IPS DF 6.9 (cell line): ENCODE data around the gene MBNL1.
"Not testable (repeated sequence)": the region's sequence is repeated elsewhere in the genome, so short reads cannot be mapped to it uniquely, and the experiment has no call there.

Source experiments
- DNase-seq: peaks from one replicate; pipeline ENCODE4 v3.0.0-alpha.2; 2013; ENCODE audit warnings: low read depth, low spot score
- H3K27ac ChIP-seq: one replicate; pipeline ENCODE4 v1.5.1; 2013; ENCODE audit warnings: low read length, control low read depth
- H3K27me3 ChIP-seq: 2 replicates; pipeline ENCODE4 v1.6.1; 2013; ENCODE audit warnings: mild to moderate bottlenecking, low read length; ENCODE audit not compliant: control insufficient read depth, insufficient read depth
- H3K36me3 ChIP-seq: 2 replicates; pipeline ENCODE4 v1.6.1; 2013; ENCODE audit warnings: low read length; ENCODE audit not compliant: control insufficient read depth, insufficient read depth
- H3K4me1 ChIP-seq: 2 replicates; pipeline ENCODE4 v1.6.1; 2013; ENCODE audit warnings: low read length; ENCODE audit not compliant: control insufficient read depth, insufficient read depth
- H3K4me3 ChIP-seq: 2 replicates; pipeline ENCODE4 v1.5.1; 2013; ENCODE audit warnings: mild to moderate bottlenecking, low read length
- H3K9me3 ChIP-seq: 2 replicates; pipeline ENCODE4 v1.6.1; 2013; ENCODE audit warnings: low read length, inconsistent platforms; ENCODE audit not compliant: control insufficient read depth, insufficient read depth
- WGBS: extraction: QIAGEN DNeasy Blood & Tissue Kit; methylation state at CpG from one replicate; pipeline ENCODE4 v1.1.7; 2013; ENCODE audit warnings: mixed read lengths, missing lambda C conversion rate; ENCODE audit not compliant: insufficient read length, insufficient coverage; 5-methylcytosine and 5-hydroxymethylcytosine counted together

Gene MBNL1

DNA sequence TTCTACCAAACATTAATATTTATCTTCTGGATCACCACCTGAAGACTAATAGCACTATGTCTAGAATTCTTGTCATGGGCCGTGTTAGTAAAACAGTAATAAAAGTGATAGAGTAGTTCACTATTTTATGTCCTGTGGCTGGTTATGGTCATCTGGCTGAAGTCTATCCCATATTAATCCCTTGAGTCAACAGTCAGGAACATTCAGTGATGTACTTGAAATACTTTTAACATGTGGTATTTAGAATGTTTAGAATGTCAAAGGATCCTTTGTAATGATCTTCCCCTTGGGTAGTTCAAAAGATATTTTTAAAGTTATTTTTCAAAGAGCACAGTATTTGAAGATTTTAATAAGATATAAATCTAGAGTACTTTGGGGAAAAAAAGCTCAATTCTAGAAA is 117.0 kb downstream of the MBNL1 start:
- Histone ChIP-seq H3K36me3 (no peaks in the 10 kb centered on the region), H3K4me1 (peaks cover 1% of the 10 kb centered on the region; the same call in 1 of the 2 replicates), H3K9me3 (no peaks in the 10 kb centered on the region), H3K4me3 (no peak overlapping the region), H3K27me3 (no peaks in the 10 kb centered on the region), H3K27ac (no peak overlapping the region)
- WGBS: no CpG with 5 or more reads among the region's 1 CpG
- DNase-seq: no peak

GRCh38 chr3:152386208-152386607 is 117.5 kb downstream of the MBNL1 start:
- no peak overlapping the region for H3K27ac ChIP-seq
- no peak overlapping the region for H3K4me3 ChIP-seq
- no peaks in the 10 kb centered on the region for H3K27me3 ChIP-seq
- DNase-seq: no peak
- no peaks in the 10 kb centered on the region for H3K36me3 ChIP-seq
- peaks cover 1% of the 10 kb centered on the region; the same call in 1 of the 2 replicates for H3K4me1 ChIP-seq
- no peaks in the 10 kb centered on the region for H3K9me3 ChIP-seq

- no peaks in the 10 kb centered on the region for H3K36me3 ChIP-seq
- no peak for DNase-seq
- peaks cover 1% of the 10 kb centered on the region; the same call in 1 of the 2 replicates for H3K4me1 ChIP-seq
- WGBS: no CpG with 5 or more reads among the region's 1 CpG
- H3K27ac ChIP-seq: no peak overlapping the region
- no peak overlapping the region for H3K4me3 ChIP-seq
- H3K27me3 ChIP-seq: no peaks in the 10 kb centered on the region
- H3K9me3 ChIP-seq: no peaks in the 10 kb centered on the region
Measured at GRCh38 chr3:152388631-152389030, 119.9 kb downstream of the MBNL1 start.

DNA sequence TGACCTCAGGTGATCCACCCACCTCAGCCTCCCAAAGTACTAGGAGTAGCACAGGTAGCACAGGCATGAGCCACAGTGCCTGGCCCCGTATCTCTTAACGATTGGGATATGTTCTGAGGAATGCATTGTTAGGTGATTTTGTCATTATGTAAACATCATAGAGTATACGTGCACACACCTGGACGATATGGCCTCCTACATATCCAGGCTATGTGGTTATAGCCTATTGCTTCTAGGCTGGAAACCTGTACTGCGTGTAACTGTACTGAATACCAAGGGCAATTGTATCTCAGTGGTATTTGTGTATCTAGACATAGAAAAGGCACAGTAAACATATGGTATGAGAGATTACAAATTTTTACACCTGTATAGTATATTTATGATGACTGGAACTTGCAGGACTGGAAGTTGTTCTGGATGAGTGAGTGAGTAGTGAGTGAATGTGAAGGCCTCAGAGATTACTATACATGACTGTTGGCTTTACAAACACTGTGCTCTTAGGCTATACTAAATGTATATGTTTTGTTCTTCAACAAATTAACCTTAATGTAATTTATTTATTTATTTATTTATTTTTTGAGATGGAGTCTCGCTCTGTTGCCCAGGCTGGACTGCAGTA is 120.7 kb downstream of the MBNL1 start:
- DNase-seq: no peak
- Histone ChIP-seq H3K9me3 (no peaks in the 10 kb centered on the region), H3K4me1 (peaks cover 1% of the 10 kb centered on the region; the same call in 1 of the 2 replicates), H3K27ac (no peak overlapping the region), H3K4me3 (no peak overlapping the region), H3K36me3 (no peaks in the 10 kb centered on the region), H3K27me3 (no peaks in the 10 kb centered on the region)
- WGBS: no CpG with 5 or more reads among the region's 6 CpGs

GRCh38 chr3:152390647-152391046 is 121.9 kb downstream of the MBNL1 start:
- no peak overlapping the region for H3K27ac ChIP-seq
- no peak overlapping the region for H3K4me3 ChIP-seq
- H3K4me1 ChIP-seq: peaks cover 1% of the 10 kb centered on the region; the same call in 1 of the 2 replicates
- no peaks in the 10 kb centered on the region for H3K36me3 ChIP-seq
- WGBS: no CpG with 5 or more reads among the region's 2 CpGs
- H3K9me3 ChIP-seq: no peaks in the 10 kb centered on the region
- DNase-seq: no peak
- no peaks in the 10 kb centered on the region for H3K27me3 ChIP-seq

GRCh38 chr3:152391671-152392070 is 122.9 kb downstream of the MBNL1 start:
- Histone ChIP-seq H3K4me3 (no peak overlapping the region), H3K9me3 (no peaks in the 10 kb centered on the region), H3K4me1 (0 out of 2 replicates have a peak, but pooled peaks cover 1% of the 10 kb centered on the region), H3K27me3 (no peaks in the 10 kb centered on the region), H3K36me3 (no peaks in the 10 kb centered on the region), H3K27ac (no peak overlapping the region)
- WGBS: no CpG with 5 or more reads among the region's 1 CpG
- DNase-seq: no peak

- Histone ChIP-seq H3K27me3 (no peaks in the 10 kb centered on the region), H3K36me3 (no peaks in the 10 kb centered on the region), H3K4me1 (0 out of 2 replicates have a peak, but pooled peaks cover 1% of the 10 kb centered on the region), H3K4me3 (no peak overlapping the region), H3K9me3 (no peaks in the 10 kb centered on the region), H3K27ac (no peak overlapping the region)
- no peak for DNase-seq
- WGBS: no CpG with 5 or more reads among the region's 1 CpG
Measured at GRCh38 chr3:152392272-152392880, 123.6 kb downstream of the MBNL1 start.

DNA sequence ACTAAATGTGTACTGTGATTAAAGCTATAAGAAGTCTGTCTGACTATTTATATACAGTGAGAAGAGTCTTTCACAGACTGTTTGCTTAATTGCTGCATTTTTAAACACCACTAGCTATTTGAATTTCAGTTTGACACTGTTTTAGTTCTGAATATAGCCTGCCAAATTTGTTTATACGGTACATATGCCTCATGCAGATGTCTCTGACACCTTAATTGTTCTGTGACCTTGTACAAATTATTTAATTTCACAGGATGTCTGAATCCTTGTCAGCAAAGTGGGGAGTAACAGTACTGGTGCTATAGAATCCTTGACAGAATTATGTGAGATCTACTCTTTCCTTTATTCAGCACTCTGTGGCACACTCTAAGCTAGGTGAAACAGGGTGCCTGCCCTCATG is 125.5 kb downstream of the MBNL1 start:
- Histone ChIP-seq H3K36me3 (no peaks in the 10 kb centered on the region), H3K9me3 (no peaks in the 10 kb centered on the region), H3K27me3 (no peaks in the 10 kb centered on the region), H3K27ac (no peak overlapping the region), H3K4me1 (0 out of 2 replicates have a peak, but pooled peaks cover 1% of the 10 kb centered on the region), H3K4me3 (no peak overlapping the region)
- no CpG with 5 or more reads among the region's 1 CpG for WGBS
- no peak for DNase-seq

GRCh38 chr3:152395764-152396163 is 127.0 kb downstream of the MBNL1 start:
- WGBS: no CpG with 5 or more reads among the region's 4 CpGs
- Histone ChIP-seq H3K4me1 (no peaks in the 10 kb centered on the region), H3K27ac (no peak overlapping the region), H3K4me3 (no peak overlapping the region), H3K36me3 (no peaks in the 10 kb centered on the region), H3K27me3 (no peaks in the 10 kb centered on the region), H3K9me3 (no peaks in the 10 kb centered on the region)
- no peak for DNase-seq

GRCh38 chr3:152396867-152397266 is 128.1 kb downstream of the MBNL1 start:
- Histone ChIP-seq H3K36me3 (no peaks in the 10 kb centered on the region), H3K27me3 (no peaks in the 10 kb centered on the region), H3K4me1 (no peaks in the 10 kb centered on the region), H3K27ac (no peak overlapping the region), H3K9me3 (no peaks in the 10 kb centered on the region), H3K4me3 (no peak overlapping the region)
- no peak for DNase-seq

DNA sequence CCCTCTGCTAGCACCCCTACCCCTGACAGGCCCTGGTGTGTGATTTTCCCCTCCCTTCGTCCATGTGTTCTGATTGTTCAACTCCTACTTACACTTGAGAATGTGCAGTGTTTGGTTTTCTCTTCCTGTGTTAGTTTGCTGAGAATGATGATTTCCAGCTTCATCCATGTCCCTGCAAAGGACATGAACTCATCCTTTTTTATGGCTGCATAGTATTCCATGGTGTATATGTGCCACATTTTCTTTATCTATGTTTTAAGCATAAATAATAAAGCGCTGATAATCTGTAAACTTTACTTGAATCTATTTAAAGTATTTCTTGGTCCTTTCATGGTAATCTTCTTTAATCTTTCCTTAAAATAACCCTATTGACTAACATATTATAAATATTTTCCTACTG is 128.6 kb downstream of the MBNL1 start:
- H3K36me3 ChIP-seq, H3K4me3 ChIP-seq, H3K9me3 ChIP-seq, DNase-seq, H3K27me3 ChIP-seq, H3K27ac ChIP-seq, H3K4me1 ChIP-seq: not testable (repeated sequence)
- WGBS: no CpG with 5 or more reads among the region's 2 CpGs
